HG03520 (cell line): ENCODE results near the gene INTS2.
"Not testable (repeated sequence)": the region's sequence is repeated elsewhere in the genome, so short reads cannot be mapped to it uniquely, and the experiment has no call there.

Source experiments
- ATAC-seq: cut with Tn5 transposase; IDR thresholded peaks from one replicate; pipeline ENCODE4 v1.9.1; 2021; ENCODE audit warnings: mild to moderate bottlenecking, moderate library complexity; ENCODE audit not compliant: unreplicated experiment

INTS2 gene

GRCh38 chr17:61852857-61853256 lies 74.9 kb downstream of the INTS2 start:
- no peak for ATAC-seq

GRCh38 chr17:61849674-61850073 lies 78.1 kb downstream of the INTS2 start:
- no peak for ATAC-seq

GRCh38 chr17:61848896-61849295 lies 78.9 kb downstream of the INTS2 start:
- ATAC-seq: no peak

GRCh38 chr17:61848247-61848646 lies 79.5 kb downstream of the INTS2 start:
- ATAC-seq: no peak

GRCh38 chr17:61847659-61848058 lies 80.1 kb downstream of the INTS2 start:
- ATAC-seq: no peak

- no peak for ATAC-seq
These were observed 80.9 kb downstream of the INTS2 start for GRCh38 chr17:61846761-61847375.

- no peak for ATAC-seq
These were observed 81.7 kb downstream of the INTS2 start for GRCh38 chr17:61846088-61846487.

- no peak for ATAC-seq
These were observed 84.3 kb downstream of the INTS2 start for GRCh38 chr17:61843435-61843834.

GRCh38 chr17:61842899-61843298 lies 84.9 kb downstream of the INTS2 start:
- no peak for ATAC-seq

GRCh38 chr17:61839300-61839786 lies 88.4 kb downstream of the INTS2 start:
- ATAC-seq: no peak

GRCh38 chr17:61837175-61838051 lies 90.4 kb downstream of the INTS2 start:
- no peak for ATAC-seq

- no peak for ATAC-seq
These were observed 91.3 kb downstream of the INTS2 start for GRCh38 chr17:61836266-61837174.

- no peak for ATAC-seq
These were observed 92.2 kb downstream of the INTS2 start for GRCh38 chr17:61835606-61836005.

GRCh38 chr17:61834610-61835009 lies 93.2 kb downstream of the INTS2 start:
- no peak for ATAC-seq

- ATAC-seq: no peak
These were observed 94.1 kb downstream of the INTS2 start for GRCh38 chr17:61833536-61834193.

- no peak for ATAC-seq
These were observed 95.3 kb downstream of the INTS2 start for GRCh38 chr17:61832463-61832862.

GRCh38 chr17:61831099-61831498 lies 96.7 kb downstream of the INTS2 start:
- ATAC-seq: no peak

GRCh38 chr17:61828694-61829093 lies 99.1 kb downstream of the INTS2 start:
- no peak for ATAC-seq

- ATAC-seq: no peak
These were observed 100.0 kb downstream of the INTS2 start for GRCh38 chr17:61827649-61828395.

- ATAC-seq: not testable (repeated sequence)
These were observed 100.9 kb downstream of the INTS2 start for GRCh38 chr17:61826866-61827265.
